Uterus (tissue), 2 donors: ENCODE measurements around the gene FBL.

Experiments used
- POLR2A ChIP-seq, 2 donors: fragments of 450-650 bp; IDR thresholded peaks; one replicate each; pipeline ENCODE4 v1.6.1; 2016; ENCODE audit warnings: antibody characterized with exemption in 2 of 2, mild to moderate bottlenecking in 1 of 2, moderate library complexity in 1 of 2
- TF ChIP-seq, protein P1 (sequence below), 4 experiments: fragments of 200-600 bp in 2 of 4; fragments of 450-650 bp in 2 of 4; sonication (generic) in 2 of 4; IDR thresholded peaks; one replicate each; pipeline ENCODE4 v1.5.1; 2016 to 2019; ENCODE audit warnings: antibody characterized with exemption in 4 of 4, mild to moderate bottlenecking in 2 of 4, moderate library complexity in 1 of 4

DNA sequence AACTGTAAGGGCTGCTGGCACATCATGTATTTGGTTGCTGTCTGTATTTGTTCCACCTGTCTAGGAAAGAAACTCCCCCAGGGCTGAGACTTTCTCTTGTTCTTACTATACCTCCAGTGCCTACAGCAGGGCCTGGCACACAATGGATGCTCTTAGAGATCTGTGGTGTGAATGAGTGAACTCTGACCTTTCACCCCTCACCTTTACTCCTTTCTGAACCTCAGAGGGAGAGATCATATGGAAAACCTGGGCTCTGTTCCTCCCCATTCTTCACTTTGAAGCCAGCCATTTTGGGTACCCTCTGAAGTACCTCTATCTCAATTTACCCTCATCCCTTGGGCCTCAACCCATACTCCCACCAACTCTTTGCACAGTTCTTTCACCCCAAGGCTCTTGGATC lies 15.3 kb downstream of the FBL start:
- TF ChIP-seq, protein P1, sequence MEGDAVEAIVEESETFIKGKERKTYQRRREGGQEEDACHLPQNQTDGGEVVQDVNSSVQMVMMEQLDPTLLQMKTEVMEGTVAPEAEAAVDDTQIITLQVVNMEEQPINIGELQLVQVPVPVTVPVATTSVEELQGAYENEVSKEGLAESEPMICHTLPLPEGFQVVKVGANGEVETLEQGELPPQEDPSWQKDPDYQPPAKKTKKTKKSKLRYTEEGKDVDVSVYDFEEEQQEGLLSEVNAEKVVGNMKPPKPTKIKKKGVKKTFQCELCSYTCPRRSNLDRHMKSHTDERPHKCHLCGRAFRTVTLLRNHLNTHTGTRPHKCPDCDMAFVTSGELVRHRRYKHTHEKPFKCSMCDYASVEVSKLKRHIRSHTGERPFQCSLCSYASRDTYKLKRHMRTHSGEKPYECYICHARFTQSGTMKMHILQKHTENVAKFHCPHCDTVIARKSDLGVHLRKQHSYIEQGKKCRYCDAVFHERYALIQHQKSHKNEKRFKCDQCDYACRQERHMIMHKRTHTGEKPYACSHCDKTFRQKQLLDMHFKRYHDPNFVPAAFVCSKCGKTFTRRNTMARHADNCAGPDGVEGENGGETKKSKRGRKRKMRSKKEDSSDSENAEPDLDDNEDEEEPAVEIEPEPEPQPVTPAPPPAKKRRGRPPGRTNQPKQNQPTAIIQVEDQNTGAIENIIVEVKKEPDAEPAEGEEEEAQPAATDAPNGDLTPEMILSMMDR (IDR thresholded peaks at IDR 0.05), result no peak
- TF ChIP-seq POLR2A (IDR thresholded peaks at IDR 0.05), result no peak
